ENCODE measurements around the gene ATMIN. TPM values are rescaled to one million over a fixed set of nuclear protein-coding genes. Genes with fewer than 3 reads are reported as not detected.
A peak's percentile ranks its signal among the peaks of the same experiment; 100 is the strongest.

The ATMIN gene
- total RNA-seq, 1 donor from 2014 or later = 40.0 TPM

- Histone ChIP-seq H4K20me1 (ENCODE audit: insufficient read depth, low read length) (peaks cover 19% of the 10 kb centered on the region), H3K9ac (ENCODE audit: low read length) (no peak overlapping the region), H3K36me3 (ENCODE audit: insufficient read depth, low read length) (peaks cover 2% of the 10 kb centered on the region), H3K27ac (ENCODE audit: low read depth, low read length) (no peak overlapping the region), H3K4me3 (ENCODE audit: insufficient read depth, low read depth, low read length) (no peak overlapping the region), H2AFZ (ENCODE audit: low read depth, low read length) (no peak overlapping the region), H3K79me2 (ENCODE audit: insufficient read depth, low read length) (peaks cover 91% of the 10 kb centered on the region), H3K4me2 (ENCODE audit: low read length) (no peak overlapping the region), H3K4me1 (ENCODE audit: insufficient read depth, low read length) (peaks cover 26% of the 10 kb centered on the region), H3K9me3 (ENCODE audit: insufficient read depth, low read depth, low read length) (no peaks in the 10 kb centered on the region), H3K27me3 (ENCODE audit: insufficient read depth, low read length) (no peaks in the 10 kb centered on the region)
- no peak for TF ChIP-seq CTCF (IDR thresholded peaks at IDR 0.05; ENCODE audit: insufficient read depth, low read depth, low read length)
- TF ChIP-seq EZH2 (IDR thresholded peaks at IDR 0.05; ENCODE audit: insufficient read depth, low read length) = no peak
- Mint-ChIP-seq H3K27me3 (ENCODE audit: low read depth, unreplicated experiment) (no peaks in the 10 kb centered on the region), H3K4me3 (ENCODE audit: unreplicated experiment) (no peak overlapping the region), H3K4me1 (ENCODE audit: low read depth, unreplicated experiment) (peaks cover 30% of the 10 kb centered on the region), H3K27ac (ENCODE audit: unreplicated experiment) (no peak overlapping the region), H3K9me3 (ENCODE audit: unreplicated experiment) (no peaks in the 10 kb centered on the region), H3K36me3 (ENCODE audit: low read depth, unreplicated experiment) (no peaks in the 10 kb centered on the region)
- DNase-seq (ENCODE audit: low read depth) (no peak), FAIRE-seq (no peak)
These were observed 38.9 kb upstream of the ATMIN start for GRCh38 chr16:80996688-80997138.

GRCh38 chr16:80997139-80997798 lies 38.4 kb upstream of the ATMIN start:
- H3K9ac ChIP-seq (ENCODE audit: low read length) = no peak overlapping the region
- no peak overlapping the region for H3K27ac ChIP-seq (ENCODE audit: low read depth, low read length)
- DNase-seq (ENCODE audit: low read depth) (peak; percentile 36), FAIRE-seq (no peak)
- no peaks in the 10 kb centered on the region for H3K27me3 Mint-ChIP-seq (ENCODE audit: low read depth, unreplicated experiment)
- no peaks in the 10 kb centered on the region for H3K9me3 ChIP-seq (ENCODE audit: insufficient read depth, low read depth, low read length)
- H3K4me1 ChIP-seq (ENCODE audit: insufficient read depth, low read length) = peaks cover 24% of the 10 kb centered on the region
- H3K4me2 ChIP-seq (ENCODE audit: low read length) = no peak overlapping the region
- H2AFZ ChIP-seq (ENCODE audit: low read depth, low read length) = no peak overlapping the region
- peaks cover 2% of the 10 kb centered on the region for H3K36me3 ChIP-seq (ENCODE audit: insufficient read depth, low read length)
- H3K9me3 Mint-ChIP-seq (ENCODE audit: unreplicated experiment) = no peaks in the 10 kb centered on the region
- no peaks in the 10 kb centered on the region for H3K27me3 ChIP-seq (ENCODE audit: insufficient read depth, low read length)
- H3K4me3 Mint-ChIP-seq (ENCODE audit: unreplicated experiment) = no peak overlapping the region
- peaks cover 91% of the 10 kb centered on the region for H3K79me2 ChIP-seq (ENCODE audit: insufficient read depth, low read length)
- H3K36me3 Mint-ChIP-seq (ENCODE audit: low read depth, unreplicated experiment) = no peaks in the 10 kb centered on the region
- no peak overlapping the region for H3K27ac Mint-ChIP-seq (ENCODE audit: unreplicated experiment)
- TF ChIP-seq EZH2 (IDR thresholded peaks at IDR 0.05; ENCODE audit: insufficient read depth, low read length) (no peak), CTCF (IDR thresholded peaks at IDR 0.05; ENCODE audit: insufficient read depth, low read depth, low read length) (no peak)
- H3K4me3 ChIP-seq (ENCODE audit: insufficient read depth, low read depth, low read length) = no peak overlapping the region
- peaks cover 26% of the 10 kb centered on the region for H3K4me1 Mint-ChIP-seq (ENCODE audit: low read depth, unreplicated experiment)
- peaks cover 22% of the 10 kb centered on the region for H4K20me1 ChIP-seq (ENCODE audit: insufficient read depth, low read length)

DNA sequence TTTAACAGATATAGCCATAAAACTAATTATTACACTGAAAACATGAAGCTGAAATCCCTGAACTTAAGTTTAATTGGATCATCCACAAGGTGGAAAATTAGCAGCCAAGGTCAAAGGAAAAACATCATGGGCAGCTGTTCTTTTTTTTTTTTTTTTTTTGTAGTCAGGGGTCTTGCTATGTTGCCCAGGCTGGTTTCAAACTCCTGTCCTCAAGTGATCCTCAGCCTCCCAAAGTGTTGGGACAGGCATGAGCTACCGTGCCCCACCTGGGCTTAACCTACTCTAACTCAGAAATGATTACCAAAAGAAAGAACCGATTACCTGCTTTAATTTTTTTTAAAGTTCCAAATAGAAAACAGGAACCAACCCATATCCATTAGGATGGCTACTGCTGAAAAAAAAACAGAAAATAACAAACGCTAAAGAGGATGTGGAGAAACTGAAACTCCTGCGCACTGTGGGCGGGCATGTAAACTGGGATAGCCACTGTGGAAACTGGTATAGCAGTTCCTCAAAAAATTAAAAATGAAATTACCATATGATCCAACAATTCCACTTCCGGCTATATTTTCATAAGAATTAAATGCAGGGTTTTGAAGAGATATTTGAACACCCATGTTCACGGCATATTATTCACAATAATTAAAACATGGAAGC lies 37.5 kb upstream of the ATMIN start:
- DNase-seq (ENCODE audit: low read depth) = no peak
- no peak for FAIRE-seq
- no peak overlapping the region for H2AFZ ChIP-seq (ENCODE audit: low read depth, low read length)
- no peaks in the 10 kb centered on the region for H3K36me3 Mint-ChIP-seq (ENCODE audit: low read depth, unreplicated experiment)
- TF ChIP-seq EZH2 (IDR thresholded peaks at IDR 0.05; ENCODE audit: insufficient read depth, low read length) (no peak), CTCF (IDR thresholded peaks at IDR 0.05; ENCODE audit: insufficient read depth, low read depth, low read length) (no peak)
- peaks cover 26% of the 10 kb centered on the region for H4K20me1 ChIP-seq (ENCODE audit: insufficient read depth, low read length)
- H3K9ac ChIP-seq (ENCODE audit: low read length) = no peak overlapping the region
- H3K79me2 ChIP-seq (ENCODE audit: insufficient read depth, low read length) = peaks cover 92% of the 10 kb centered on the region
- H3K9me3 Mint-ChIP-seq (ENCODE audit: unreplicated experiment) = no peaks in the 10 kb centered on the region
- no peaks in the 10 kb centered on the region for H3K27me3 ChIP-seq (ENCODE audit: insufficient read depth, low read length)
- no peaks in the 10 kb centered on the region for H3K9me3 ChIP-seq (ENCODE audit: insufficient read depth, low read depth, low read length)
- no peak overlapping the region for H3K27ac Mint-ChIP-seq (ENCODE audit: unreplicated experiment)
- no peak overlapping the region for H3K27ac ChIP-seq (ENCODE audit: low read depth, low read length)
- H3K4me2 ChIP-seq (ENCODE audit: low read length) = no peak overlapping the region
- H3K36me3 ChIP-seq (ENCODE audit: insufficient read depth, low read length) = peaks cover 2% of the 10 kb centered on the region
- no peak overlapping the region for H3K4me3 Mint-ChIP-seq (ENCODE audit: unreplicated experiment)
- H3K4me1 Mint-ChIP-seq (ENCODE audit: low read depth, unreplicated experiment) = peaks cover 18% of the 10 kb centered on the region
- peaks cover 16% of the 10 kb centered on the region for H3K4me1 ChIP-seq (ENCODE audit: insufficient read depth, low read length)
- no peaks in the 10 kb centered on the region for H3K27me3 Mint-ChIP-seq (ENCODE audit: low read depth, unreplicated experiment)
- no peak overlapping the region for H3K4me3 ChIP-seq (ENCODE audit: insufficient read depth, low read depth, low read length)
